Lower leg skin (tissue), 3 donors: ENCODE data around the gene ZNF273.
"Not testable (repeated sequence)": the region's sequence is repeated elsewhere in the genome, so short reads cannot be mapped to it uniquely, and the experiment has no call there.

ENCODE experiments used
- POLR2A ChIP-seq, 2 donors: fragments of 450-650 bp; IDR thresholded peaks; one replicate each; pipeline ENCODE4 v1.6.1; 2016 to 2017; ENCODE audit warnings: antibody characterized with exemption in 2 of 2, mild to moderate bottlenecking in 1 of 2, moderate library complexity in 1 of 2
- TF ChIP-seq, protein P1 (sequence below), 3 donors: fragments of 450-650 bp; IDR thresholded peaks; one replicate each; pipeline ENCODE4 v1.5.1; 2016; ENCODE audit warnings: antibody characterized with exemption in 3 of 3, mild to moderate bottlenecking in 3 of 3, moderate library complexity in 2 of 3

DNA sequence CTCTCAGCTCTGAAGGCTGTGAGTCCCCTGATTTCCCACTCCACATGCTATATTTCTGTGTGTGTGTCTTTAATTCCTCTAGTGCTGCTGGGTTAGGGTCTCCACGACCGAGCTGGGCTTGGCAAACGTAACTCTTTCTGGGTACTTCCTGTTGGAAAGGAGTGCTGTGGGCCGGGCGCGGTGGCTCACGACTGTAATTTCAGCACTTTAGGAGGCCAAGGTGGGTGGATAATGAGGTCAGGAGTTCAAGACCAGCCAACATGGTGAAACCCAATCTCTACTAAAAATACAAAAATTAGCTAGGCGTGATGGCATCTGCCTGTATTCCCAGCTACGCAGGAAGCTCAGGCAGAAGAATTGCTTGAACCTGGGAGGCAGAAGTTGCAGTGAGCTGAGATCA, 47.6 kb downstream of the ZNF273 start:
- TF ChIP-seq, protein P1, sequence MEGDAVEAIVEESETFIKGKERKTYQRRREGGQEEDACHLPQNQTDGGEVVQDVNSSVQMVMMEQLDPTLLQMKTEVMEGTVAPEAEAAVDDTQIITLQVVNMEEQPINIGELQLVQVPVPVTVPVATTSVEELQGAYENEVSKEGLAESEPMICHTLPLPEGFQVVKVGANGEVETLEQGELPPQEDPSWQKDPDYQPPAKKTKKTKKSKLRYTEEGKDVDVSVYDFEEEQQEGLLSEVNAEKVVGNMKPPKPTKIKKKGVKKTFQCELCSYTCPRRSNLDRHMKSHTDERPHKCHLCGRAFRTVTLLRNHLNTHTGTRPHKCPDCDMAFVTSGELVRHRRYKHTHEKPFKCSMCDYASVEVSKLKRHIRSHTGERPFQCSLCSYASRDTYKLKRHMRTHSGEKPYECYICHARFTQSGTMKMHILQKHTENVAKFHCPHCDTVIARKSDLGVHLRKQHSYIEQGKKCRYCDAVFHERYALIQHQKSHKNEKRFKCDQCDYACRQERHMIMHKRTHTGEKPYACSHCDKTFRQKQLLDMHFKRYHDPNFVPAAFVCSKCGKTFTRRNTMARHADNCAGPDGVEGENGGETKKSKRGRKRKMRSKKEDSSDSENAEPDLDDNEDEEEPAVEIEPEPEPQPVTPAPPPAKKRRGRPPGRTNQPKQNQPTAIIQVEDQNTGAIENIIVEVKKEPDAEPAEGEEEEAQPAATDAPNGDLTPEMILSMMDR (IDR thresholded peaks at IDR 0.05) = not testable (repeated sequence)
- TF ChIP-seq POLR2A (IDR thresholded peaks at IDR 0.05) = not testable (repeated sequence)
